ENCODE measurements around the gene COL6A1.

- TF ChIP-seq, protein P1, sequence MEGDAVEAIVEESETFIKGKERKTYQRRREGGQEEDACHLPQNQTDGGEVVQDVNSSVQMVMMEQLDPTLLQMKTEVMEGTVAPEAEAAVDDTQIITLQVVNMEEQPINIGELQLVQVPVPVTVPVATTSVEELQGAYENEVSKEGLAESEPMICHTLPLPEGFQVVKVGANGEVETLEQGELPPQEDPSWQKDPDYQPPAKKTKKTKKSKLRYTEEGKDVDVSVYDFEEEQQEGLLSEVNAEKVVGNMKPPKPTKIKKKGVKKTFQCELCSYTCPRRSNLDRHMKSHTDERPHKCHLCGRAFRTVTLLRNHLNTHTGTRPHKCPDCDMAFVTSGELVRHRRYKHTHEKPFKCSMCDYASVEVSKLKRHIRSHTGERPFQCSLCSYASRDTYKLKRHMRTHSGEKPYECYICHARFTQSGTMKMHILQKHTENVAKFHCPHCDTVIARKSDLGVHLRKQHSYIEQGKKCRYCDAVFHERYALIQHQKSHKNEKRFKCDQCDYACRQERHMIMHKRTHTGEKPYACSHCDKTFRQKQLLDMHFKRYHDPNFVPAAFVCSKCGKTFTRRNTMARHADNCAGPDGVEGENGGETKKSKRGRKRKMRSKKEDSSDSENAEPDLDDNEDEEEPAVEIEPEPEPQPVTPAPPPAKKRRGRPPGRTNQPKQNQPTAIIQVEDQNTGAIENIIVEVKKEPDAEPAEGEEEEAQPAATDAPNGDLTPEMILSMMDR (IDR thresholded peaks at IDR 0.05): no peak
- peak in 1 of 2 donors; percentile 29 for TF ChIP-seq POLR2A (IDR thresholded peaks at IDR 0.05)
Observed at GRCh38 chr21:45974073-45975019, 7.2 kb upstream of the COL6A1 start.
